Measurements from ENCODE around the gene CGB7.
"Not testable (repeated sequence)": the region's sequence is repeated elsewhere in the genome, so short reads cannot be mapped to it uniquely, and the experiment has no call there.

CGB7 gene

GRCh38 chr19:49073514-49074378, 16.2 kb upstream of the CGB7 start:
- no peak for DNase-seq

GRCh38 chr19:49071860-49072547, 14.5 kb upstream of the CGB7 start:
- DNase-seq = no peak

- no peak for DNase-seq
Observed at GRCh38 chr19:49070416-49070815, 12.9 kb upstream of the CGB7 start.

- no peak for DNase-seq
Observed at GRCh38 chr19:49069026-49069425, 11.5 kb upstream of the CGB7 start.

- DNase-seq = no peak
Observed at GRCh38 chr19:49067554-49067953, 10.0 kb upstream of the CGB7 start.

- no peak for DNase-seq
Observed at GRCh38 chr19:49065905-49066512, 8.5 kb upstream of the CGB7 start.

GRCh38 chr19:49064768-49065611, 7.4 kb upstream of the CGB7 start, which contains the start of gene NTF4:
Gene NTF4, minus strand, starts transcription at chr19:49064818. Its CDS starts 2,821 bp downstream, at chr19:49061997.
- DNase-seq = no peak

- DNase-seq = no peak
Observed at GRCh38 chr19:49064029-49064629, 6.6 kb upstream of the CGB7 start.

GRCh38 chr19:49061445-49061844, 3.9 kb upstream of the CGB7 start:
- DNase-seq = no peak

GRCh38 chr19:49061000-49061399, 3.5 kb upstream of the CGB7 start:
- DNase-seq = no peak

- DNase-seq = no peak
Observed at GRCh38 chr19:49059053-49059452, 1.5 kb upstream of the CGB7 start.

GRCh38 chr19:49058562-49058961, 1.0 kb upstream of the CGB7 start:
- DNase-seq = no peak

- not testable (repeated sequence) for DNase-seq
Observed at GRCh38 chr19:49056902-49057596, 500 bp downstream of the CGB7 start.

GRCh38 chr19:49056101-49056901, 1.2 kb downstream of the CGB7 start:
- peak in 4 of 14 donors; percentile 2 to 25 (median 15) for DNase-seq

GRCh38 chr19:49050376-49051033, 7.0 kb downstream of the CGB7 start:
- DNase-seq = not testable (repeated sequence)

GRCh38 chr19:49049834-49050233, 7.7 kb downstream of the CGB7 start:
- not testable (repeated sequence) for DNase-seq

- not testable (repeated sequence) for DNase-seq
Observed at GRCh38 chr19:49049011-49049410, 8.5 kb downstream of the CGB7 start, which contains the start of gene CGB8. Gene CGB8, minus strand, starts transcription at chr19:49049111. Its CDS starts 372 bp downstream, at chr19:49048739.

- not testable (repeated sequence) for DNase-seq
Observed at GRCh38 chr19:49043548-49043947, 14.0 kb downstream of the CGB7 start, which contains the start of gene CGB5. Gene CGB5, plus strand, starts transcription at chr19:49043848. Its CDS starts 362 bp downstream, at chr19:49044210.

GRCh38 chr19:49042666-49043065, 14.9 kb downstream of the CGB7 start:
- DNase-seq = not testable (repeated sequence)
